A172 (cell line): ENCODE measurements around the gene ABLIM2. TPM values are rescaled to one million over a fixed set of nuclear protein-coding genes. Genes with fewer than 3 reads are reported as not detected.

Experiments used
- DNase-seq: peaks from one replicate; pipeline ENCODE4 v3.0.0-alpha.2; 2015; ENCODE audit warnings: low spot score
- total RNA-seq: library from RNA; depleted of rRNA; stranded (reverse); fragments of >200 nt; shearing (Covaris generic); gene quantifications from 2 replicates; pipeline ENCODE4 v1.2.3, GENCODE V29; 2014; rRNA removed

ABLIM2 gene
- 1.3 and 5.1 TPM in 2 replicates for total RNA-seq

DNA sequence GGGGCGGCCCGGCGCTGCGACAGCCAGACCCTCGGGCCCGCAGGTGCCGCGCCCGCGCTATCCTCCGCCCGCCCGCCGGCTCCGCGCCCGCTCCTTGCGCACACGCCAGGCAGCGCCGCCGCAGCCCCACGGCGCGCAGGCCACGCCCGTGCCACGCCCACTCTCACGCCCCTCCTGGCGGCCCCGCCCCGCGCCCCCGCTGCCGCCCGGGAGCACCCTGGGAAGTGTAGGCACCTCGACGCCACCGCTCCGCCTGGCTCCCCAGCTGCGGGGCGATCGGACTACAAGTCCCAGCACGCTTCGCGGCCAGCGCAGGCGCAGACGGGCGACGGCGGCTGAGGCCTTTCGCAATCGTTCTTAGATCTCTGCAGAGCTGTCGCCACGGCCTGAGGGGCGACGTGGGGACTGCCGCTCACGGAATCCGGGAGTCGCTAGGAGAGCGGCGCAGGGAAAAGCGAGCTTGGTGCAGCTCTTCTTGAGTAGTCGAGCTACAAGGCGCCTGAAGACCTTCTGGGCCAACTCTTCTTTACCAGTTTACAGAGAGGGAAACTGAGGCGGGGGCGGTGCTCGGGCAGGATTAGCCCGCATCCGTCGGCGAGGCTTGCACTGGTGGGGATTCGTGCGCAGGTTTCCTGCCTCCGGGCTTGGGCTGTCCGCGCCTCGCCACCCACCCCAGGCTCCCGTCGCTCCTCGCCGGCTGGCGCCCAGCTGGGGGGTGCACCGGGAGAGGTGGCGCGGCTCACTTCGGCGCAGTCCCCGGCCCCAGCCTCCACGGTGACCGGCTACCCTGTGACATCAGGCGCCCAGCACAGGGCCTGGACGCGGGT, at the start of gene ABLIM2:
Gene ABLIM2, minus strand, starts transcription at position 104 of the 827 bp plus-strand sequence. CDS start 124 bp downstream, outside the sequence.
- DNase-seq, result peak; percentile 86

DNA sequence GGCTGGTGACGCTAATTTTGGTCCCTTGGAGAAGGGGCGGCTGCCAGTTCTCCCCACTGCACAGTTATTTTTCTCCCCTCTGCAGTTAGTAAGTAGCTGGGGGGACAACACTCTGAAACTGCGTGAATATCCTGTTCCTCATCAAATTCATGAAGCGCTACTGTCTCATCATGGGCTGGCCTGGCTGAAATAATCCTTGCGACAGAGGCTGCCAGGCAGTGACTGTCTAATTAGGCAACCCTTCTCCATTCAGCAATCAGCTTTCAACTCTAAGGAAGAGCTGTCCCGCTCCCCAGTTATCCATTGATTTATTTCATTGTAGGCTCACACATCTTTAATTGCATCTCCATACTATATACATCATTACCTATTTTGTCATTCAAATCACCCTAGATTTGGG, 48.7 kb upstream of the ABLIM2 start:
- no peak for DNase-seq

DNA sequence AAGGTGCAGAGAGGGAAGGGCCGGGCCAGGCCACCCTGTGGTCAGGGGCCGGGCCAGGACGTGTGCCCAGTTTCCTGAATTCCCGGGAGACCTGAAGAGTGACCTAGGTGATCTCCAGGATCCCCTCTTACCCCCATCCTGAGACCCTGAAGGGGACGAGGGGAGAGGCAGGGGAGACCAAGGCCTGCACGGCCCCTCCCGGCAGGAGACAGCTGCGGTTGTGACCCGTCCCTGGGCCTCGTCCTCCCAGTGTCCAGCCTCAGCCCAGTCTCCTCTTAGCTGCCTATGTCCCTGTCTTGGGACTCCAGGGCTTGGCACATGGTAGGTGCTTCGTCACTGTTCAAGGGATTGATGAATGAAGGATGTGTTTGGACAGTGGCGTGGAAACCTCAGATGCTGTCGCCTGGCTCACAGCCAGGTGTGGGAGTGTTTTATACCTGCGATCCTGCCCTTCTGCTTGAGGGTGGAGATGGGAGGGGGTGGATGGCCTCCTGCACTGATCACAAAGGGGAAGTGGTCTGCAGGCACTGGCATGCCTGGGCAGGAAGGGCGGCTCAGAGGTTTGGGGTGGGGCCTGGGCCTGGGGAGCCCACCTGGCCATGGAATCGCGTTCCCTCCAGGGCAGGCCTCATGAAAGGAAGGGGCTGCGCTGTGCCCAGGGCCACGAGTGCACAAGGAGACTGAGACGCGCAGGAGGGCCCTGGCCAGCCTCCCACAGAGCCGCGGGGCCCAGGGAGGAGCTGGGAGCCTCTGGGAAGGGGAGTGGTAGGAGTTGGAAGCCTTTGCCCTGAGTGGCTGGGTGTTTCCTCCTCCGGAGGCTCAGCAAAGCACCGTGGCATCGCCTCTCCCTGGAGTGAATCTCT, 47.4 kb upstream of the ABLIM2 start:
- no peak for DNase-seq

DNA sequence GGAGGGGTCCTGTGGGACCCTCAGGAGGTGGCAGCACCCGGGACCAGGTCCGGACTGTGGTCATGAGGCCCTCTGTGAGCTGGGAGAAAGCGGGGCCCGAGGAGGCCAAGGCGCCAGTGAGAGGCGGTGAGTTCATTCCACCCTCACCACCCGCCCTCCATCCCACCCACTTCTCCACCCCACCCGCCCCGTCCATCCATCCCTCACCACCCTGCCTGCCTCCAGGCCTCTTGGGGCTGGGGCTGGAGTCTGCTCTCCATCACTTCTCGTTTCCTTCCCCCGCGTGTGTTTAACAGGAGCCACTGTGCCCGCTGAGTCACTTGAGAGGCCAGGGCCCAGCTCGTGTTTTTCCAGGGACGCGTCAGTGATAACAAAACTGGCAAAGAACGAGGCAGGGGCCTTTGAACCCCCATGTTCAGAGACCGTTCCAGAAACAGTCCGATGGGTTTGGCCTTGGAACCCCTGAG, 46.7 kb upstream of the ABLIM2 start:
- no peak for DNase-seq

DNA sequence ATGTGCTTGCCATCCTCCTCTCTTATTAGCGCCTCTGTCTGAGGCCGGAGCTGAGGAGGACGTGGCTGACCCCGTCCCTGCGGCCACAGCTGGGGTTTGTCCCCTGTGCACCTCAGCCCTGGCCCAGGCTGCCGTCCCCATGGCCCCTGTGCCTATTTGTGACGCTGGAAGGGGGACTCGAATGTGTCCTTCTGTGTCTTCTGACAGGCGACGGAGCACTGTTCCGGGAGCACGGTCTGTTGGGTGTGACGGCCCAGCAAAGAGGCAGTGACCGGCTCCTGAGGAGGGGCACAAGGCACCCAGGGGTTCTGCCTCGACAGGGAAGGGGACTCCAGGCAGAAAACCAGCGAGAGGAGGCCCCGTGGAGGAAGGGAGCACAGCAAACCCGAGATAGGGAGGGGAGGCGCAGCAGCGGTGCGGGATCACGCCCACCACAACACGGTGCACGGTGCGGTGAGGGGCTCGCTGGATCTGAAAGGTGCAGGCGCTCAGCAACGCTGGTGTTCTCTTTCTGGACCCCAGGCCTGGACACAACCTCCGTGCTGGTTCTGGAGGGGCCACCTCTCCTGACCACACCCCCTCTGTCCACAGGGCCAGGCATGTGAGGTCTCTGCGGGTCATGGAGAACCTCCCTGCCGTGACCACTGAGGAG, 46.1 kb upstream of the ABLIM2 start:
- DNase-seq, result no peak

DNA sequence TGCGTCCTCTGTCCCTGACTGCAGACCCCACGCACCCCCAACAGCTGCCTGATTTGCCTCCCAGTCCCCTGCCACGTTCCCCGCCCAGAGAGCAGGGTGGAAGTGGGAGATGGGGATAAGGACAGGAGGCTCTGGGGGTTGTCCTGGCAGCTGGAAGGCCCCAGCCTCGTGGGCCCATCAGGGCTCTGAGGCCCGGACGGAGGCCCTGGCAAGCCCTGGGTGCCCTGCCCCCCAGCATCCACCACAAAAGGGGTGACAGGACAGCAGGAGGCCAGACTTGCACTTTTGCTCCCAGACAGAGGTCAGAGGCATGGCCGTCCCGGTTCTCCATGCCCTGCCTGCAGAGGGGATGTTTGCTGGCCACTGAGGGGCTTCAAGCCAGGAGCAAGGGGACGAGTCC, 45.2 kb upstream of the ABLIM2 start:
- no peak for DNase-seq

DNA sequence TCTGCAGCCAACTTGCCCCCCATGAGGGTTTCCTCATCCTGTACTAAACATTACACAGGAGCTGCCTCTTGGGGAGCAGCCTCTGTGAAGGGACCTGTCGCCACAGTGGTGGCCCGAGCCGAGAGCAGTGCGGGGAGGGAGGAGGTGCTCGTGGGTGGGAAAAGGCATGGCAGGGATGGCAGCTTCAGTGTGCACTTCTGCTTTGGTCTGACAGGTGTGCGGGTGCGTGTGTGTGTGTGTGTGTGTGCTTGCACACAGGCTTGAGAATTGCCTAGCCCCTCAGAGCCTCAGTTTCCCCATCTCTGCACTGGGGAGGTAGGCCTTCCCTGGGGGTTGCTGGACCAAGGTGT, 44.4 kb upstream of the ABLIM2 start:
- DNase-seq, result no peak

DNA sequence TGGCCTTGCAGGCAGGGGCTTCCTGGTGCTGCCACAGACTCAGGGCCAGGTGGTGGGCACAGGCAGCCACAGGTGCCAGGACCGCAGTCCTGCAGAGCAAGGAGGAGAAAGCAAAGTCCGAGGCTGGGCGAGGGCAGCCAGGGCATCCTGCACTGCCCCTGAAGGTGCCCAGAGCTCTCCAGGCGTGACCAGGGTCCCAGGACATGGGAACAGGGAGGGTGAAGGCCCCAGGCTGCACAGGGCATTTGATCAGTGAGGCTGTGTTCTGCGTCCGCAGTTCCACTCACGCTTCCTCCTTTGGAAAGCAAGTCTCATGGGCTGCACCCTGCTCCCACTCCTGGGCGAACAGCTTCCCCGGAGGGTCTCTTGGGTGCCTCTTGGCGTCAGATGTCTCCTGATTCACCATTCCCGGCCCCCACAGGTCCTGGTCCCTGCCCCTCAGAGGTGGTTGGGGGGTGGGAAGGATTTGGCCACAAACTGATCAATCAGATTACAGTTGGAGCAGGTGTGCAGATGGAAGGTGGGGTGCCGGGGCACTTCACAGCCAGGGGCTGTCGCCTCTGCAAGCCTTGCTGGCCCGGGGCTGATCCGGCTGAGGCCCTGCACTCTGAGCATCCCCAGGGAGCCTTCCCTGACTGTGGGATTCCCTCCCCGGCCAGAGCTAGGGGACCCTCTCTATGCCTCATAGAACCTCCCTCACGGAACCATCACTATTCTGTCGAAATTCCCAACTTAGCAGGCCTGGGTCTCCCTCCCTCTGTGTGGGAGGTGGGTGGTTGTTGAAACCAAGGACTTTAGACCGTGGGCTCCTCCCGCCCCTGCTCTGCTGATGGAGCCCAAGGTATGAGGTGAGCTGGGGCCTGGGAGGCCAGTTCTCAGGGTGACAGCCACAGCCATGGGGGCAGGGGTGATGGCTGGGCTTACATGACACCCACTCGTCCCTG, 43.8 kb upstream of the ABLIM2 start:
- DNase-seq, result no peak

DNA sequence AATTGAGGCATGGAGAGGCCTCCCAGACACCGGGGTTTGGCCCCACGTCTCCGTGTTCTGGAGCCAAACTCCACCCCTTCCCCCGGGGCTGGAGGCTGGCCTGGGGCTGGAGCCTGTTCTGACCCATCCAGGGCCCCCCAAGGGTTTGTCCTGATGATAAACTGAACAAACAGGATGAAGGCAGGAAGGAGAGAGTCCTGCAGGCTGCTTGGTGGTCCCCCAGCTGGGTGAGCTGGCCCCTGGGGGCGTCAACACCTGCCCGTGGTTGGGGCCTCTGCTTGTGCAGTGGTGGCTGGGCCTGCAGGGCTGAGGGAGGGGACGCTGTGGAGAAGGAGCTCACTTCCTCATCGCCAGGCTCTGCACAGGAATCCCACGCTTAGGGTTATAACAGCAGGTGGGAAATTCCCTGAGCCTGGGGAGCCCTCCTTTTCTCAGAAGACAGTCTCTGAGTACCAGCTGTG, 42.7 kb upstream of the ABLIM2 start:
- DNase-seq, result no peak

DNA sequence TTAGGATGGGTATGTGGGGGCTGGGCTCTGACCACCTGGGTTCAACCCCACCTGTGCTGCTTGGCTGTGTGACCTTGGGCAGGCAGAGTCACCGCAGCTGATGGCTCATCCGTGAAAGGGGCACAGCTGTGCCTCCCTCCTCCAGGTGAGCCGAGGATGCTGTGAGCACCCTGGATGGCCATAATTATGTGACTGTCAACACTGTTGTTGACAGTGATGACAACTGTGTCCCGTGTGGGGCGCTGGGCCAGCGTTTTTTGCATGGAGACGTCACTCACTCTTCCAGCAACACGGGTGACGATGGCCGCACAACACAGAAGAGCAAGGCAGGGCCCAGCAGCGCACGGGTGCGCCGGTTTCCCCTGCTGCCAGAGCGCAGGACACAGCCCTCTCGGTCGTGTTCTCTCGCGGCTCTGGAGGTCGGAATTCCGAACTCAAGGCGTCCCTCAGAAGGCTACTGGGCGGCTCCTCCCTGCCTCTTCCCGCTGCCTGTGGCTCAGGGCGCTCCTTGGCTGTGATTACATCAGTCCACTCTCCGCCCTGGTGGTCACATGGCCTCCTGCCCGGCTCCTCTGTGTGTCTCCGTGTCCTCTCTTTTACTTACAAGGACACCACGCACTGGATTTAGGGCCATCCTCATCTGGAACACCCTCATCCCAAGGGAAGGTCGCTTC, 41.8 kb upstream of the ABLIM2 start:
- no peak for DNase-seq

DNA sequence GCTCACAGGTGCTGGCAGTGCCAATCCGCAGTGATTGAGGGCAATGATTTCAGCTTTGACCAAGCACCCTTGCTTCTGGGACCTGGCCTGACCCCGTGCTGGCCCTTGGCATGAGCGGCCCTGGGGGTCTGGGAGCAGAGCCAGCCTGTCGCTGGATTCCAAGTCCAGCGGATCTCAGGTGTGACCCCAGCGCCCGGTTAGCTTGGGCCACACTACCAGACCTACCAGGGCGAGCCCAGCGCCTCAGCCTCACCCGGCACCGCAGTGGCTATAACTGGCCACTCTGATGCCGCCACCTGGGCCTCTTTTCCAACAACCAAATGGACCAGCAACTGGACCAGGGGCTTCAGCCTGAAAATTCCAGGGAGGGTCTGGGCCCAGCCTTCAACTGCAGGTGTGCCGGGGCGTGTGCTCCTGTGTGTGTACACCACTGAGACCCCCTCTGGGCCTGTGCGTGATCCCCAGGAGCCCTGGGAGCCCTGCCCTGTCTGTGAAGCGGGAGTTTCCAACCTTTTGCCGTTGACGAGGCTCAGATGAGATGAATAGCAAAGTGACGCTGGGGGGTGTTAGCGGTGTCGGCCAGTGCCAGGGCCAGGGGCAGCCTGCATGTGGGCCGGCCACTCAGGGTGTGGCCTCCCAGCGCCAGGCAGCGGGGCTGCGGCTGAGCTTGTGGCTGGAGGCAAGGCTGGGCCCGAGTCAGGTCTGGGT, 41.1 kb upstream of the ABLIM2 start:
- DNase-seq, result no peak

DNA sequence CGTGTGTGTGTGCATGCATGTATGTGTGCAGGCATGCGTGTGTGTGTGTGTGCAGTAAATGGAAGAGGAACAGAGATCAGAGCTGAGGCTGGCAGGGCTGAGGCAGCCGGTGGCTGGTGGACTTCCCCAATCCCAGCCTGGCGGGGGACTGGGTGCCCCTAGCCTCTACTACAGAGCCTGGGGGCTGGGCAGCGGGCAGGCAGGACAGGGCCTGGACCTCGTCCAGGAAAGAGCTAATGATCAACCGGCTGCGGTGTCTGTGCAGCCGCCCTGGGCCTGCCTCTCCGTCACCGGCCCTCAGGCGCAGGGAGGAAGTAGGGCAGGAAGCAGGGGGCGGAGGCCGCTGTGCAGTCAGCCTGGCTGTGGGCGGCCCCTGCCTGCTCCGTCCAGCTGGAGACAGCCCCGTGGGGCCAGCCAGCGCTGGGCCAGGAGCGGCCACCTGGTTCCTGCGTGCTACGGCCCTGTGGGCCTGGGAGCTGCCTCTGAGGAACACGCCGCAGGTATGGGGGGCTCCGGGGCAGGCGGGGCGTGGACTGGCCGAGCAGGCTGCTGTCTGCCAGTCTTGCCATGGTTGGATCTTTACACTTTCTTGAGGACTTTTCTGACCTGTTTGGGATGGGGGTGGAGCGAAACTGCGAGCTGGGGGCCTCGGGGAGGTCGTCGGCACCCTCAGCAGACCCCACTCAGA, 40.4 kb upstream of the ABLIM2 start, which contains the start of gene SH3TC1:
Gene SH3TC1, plus strand, starts transcription at position 385 of the 688 bp plus-strand sequence. CDS start 5,905 bp downstream, outside the sequence.
- DNase-seq, result peak; percentile 86

DNA sequence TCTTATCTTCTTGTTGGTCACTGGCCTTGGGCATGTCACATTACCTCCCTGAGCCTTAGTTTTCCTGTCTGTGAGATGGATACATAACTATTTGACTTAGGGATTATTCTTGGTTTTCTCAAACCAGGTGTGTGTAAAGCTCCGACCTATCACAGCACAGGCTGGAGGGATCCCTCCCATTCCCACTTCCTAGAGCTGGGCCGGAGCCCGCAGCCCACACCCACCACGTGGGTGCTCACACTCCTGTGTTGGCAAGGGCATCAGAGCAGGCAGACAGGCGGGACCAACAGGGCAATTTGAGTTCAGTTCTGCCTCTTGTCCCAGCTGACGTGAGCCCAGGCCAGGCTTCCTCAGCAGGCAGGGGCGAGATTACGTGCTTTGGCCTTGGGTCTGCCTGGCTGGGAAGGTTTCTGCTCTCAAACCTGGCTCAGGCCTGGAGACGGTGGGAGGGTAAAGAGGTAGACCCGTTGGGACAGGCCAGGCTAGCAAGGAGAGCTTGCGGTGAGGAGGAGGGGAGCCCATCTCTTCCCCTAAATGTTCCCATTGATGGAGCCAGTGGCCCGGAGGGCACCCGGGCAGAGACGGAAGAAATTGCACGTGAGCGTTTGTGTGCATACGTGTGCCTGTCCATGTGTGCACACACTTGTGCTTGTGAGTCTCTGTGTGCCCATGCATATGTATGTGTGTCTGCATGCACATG, 39.7 kb upstream of the ABLIM2 start:
- DNase-seq, result no peak

DNA sequence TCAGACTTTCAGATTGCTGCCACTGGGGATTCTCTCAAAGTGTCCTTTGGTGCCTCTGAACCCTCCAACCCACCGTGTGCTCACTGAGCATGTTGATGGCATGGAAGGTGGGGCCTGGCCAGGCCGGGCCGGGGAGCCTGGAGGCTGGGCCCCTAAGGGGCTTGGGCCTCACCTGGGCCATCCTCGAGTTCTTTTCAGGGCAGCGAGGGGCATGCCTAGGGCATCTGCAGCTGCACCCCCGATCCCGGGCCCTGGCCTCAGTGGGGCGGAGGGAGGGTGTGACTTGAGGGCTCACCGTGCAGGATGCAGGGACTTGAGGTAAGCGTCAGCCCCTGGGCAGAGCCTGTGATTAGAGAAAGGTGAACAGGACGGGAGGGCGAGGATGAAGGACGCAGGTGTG, 38.9 kb upstream of the ABLIM2 start:
- no peak for DNase-seq

DNA sequence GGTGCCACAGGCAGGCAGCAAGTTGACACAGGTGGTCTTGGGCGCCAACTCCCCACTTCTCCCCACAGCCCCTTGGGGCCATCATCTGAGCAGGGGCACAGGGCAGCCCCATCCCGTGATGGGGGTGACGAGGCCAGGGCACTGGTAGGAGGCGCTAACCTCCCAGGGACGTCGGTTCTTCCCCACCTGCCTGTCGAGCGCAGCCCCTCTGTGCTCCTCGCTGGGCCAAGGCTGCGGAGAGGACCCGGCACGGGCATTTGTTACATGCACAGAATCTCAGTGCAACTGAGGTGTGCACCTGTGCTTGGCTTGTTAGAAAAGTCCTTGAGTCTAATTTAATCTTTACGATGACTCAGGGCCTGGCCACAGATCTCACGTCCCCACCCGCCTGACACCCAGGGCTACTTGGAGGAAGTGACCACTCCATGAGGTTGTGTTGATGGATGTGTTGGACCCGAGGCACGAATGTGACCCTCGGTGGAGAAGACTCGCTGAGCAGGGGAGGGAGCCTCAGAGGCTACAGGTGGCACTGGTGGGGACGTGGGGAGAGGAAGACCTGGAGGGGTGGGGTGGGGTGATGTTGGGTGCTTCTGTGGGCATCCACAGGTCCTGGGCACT, 37.3 kb upstream of the ABLIM2 start:
- DNase-seq, result peak; percentile 51

DNA sequence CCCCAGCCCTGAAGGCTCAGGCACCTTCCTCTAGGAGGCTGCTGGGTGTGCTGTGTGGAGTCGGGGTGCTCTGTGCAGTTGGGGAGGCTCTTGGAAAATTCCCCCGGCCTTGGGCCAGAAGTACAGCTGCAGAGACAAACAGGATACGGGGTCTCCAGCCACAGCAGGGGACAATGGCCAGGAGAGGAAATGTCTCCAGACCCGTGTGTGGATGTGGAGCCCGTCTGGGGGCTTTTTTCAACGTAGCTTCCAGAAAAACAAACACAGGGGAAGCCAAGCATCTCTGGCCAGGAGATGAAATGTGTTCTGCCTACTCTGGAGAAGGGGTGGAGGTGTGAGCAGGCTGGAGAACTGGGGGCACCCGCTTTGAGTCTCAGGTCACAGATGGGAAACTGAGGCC, 36.8 kb upstream of the ABLIM2 start:
- no peak for DNase-seq

DNA sequence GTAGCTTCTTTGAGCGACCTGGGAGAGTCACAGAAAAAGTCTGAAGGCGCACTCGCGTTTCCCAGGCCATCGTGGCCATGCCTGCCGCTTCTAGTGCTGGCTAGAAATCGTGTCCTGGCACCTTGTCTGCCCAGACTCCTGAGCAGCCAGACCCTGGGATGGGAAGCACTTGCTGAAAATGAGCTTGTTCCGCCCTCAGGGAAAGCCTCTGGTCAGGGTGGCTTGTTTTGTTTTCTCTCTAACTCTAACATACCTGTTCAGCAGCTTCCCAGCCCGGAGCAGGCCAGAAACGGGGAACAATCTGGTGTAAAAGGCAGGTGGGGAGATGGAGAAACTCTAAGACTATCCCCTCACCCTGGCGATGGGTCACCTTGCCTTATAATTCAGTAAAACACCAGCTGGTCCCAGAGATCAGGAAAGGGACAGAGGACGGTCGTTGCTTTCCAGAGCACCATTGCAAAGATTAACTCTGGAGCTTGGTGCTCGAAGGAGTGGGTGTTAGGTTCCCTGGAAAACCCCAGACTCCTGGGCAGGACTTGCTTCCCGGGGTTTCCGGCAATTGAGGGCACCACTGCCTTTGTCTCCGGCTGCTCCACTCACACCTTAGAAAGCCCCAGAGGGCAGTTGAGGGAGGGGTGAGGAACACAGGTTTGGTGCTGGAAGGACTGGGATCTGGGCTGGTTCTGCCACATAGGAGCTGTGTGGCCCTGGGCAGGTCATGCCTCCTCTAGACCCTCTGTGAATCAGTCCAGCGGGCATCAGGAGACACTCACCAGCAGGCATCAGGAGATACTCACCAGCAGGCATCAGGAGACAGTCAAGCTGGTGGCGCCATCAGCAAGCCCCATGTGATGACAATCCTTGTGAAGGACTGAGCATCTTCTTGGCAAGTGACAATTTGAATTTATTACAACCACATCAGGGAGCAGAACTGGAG, 36.0 kb upstream of the ABLIM2 start:
- no peak for DNase-seq
